ENCODE measurements around the gene MICALL2. TPM values are rescaled to one million over a fixed set of nuclear protein-coding genes. Genes with fewer than 3 reads are reported as not detected.

MICALL2 gene
- total RNA-seq, 4 donors from 2014 or later, result 9.1 to 18.3 (median 14.6) TPM

DNA sequence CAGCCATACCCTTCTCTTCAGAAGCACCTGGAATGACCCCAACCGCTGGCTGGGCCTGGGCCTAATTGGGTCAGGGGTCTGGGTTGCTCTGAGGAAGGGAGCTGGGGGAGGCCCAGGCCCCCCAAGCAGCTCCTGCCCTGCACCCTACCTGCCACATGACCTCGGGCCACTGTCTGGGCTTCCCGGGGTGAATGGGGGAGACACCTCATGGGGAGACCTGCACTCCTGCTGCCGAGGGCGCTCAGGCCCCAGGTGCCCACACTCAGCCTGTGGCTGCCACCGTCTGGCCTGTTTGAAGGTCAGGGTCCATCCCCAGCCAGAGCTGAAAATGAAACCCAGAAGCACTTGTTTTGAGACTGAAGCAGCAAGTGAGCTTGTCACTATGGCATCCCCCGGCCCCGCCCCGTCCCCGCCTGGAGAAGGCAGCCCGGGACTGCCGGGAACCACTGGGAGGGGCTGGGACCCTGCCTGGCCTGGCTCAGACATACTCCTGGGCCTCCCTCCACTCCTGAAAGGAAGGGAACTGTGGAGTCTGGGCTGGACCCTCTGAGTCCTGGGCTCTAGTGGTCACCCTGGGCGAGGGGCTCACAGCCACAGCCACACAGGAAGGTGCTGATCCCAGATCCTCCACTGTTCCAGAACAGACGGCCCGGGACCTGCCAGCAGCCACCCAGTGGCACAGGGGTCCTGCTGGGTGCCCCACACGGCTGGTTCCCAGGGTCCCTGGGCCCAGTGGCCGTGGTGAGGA lies 7.4 kb upstream of the MICALL2 start:
- Histone ChIP-seq H3K4me3 (peak overlapping the region in 1 of 4 donors; percentile 37), H3K4me1 (peaks cover 22 to 49% (median 47%) of the 10 kb centered on the region in 4 donors), H3K27ac (replicated peaks in 1 of 4) (peak overlapping the region; percentile 72 to 88 (median 76)), H3K27me3 (no peaks in the 10 kb centered on the region), H3K36me3 (peaks cover 21 to 38% (median 32%) of the 10 kb centered on the region in 4 donors), H3K9me3 (no peaks in the 10 kb centered on the region)
- TF ChIP-seq POLR2AphosphoS5 (IDR thresholded peaks at IDR 0.05), result peak; percentile 62 to 65
- TF ChIP-seq, protein P1, sequence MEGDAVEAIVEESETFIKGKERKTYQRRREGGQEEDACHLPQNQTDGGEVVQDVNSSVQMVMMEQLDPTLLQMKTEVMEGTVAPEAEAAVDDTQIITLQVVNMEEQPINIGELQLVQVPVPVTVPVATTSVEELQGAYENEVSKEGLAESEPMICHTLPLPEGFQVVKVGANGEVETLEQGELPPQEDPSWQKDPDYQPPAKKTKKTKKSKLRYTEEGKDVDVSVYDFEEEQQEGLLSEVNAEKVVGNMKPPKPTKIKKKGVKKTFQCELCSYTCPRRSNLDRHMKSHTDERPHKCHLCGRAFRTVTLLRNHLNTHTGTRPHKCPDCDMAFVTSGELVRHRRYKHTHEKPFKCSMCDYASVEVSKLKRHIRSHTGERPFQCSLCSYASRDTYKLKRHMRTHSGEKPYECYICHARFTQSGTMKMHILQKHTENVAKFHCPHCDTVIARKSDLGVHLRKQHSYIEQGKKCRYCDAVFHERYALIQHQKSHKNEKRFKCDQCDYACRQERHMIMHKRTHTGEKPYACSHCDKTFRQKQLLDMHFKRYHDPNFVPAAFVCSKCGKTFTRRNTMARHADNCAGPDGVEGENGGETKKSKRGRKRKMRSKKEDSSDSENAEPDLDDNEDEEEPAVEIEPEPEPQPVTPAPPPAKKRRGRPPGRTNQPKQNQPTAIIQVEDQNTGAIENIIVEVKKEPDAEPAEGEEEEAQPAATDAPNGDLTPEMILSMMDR (IDR thresholded peaks at IDR 0.05), result no peak
- DNase-seq (ENCODE audit: extremely low spot score), result peak; percentile 93
- intact Hi-C loops (cut with DNase I), result no loop called here
- 52% methylated on average over 5 of the region's 17 CpGs for WGBS

DNA sequence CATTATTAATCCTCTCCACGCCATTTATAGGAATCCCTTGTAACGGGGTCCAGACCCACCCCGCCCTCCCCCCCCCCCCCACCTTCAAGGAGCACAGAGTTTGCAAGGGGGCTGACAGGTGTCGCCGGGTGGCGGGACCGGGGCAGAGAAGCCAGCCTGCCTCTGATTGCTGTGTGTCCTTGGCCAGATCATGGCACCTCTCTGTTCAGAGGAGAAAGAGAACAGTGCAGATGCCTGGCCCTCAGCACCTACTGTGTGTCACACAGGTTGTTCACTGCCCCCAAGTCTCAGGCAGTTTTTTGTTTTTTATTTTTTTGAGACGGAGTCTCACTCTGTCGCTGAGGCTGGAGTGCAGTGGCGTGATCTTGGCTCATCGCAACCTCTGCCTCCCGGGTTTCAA lies 5.4 kb upstream of the MICALL2 start:
- Histone ChIP-seq H3K36me3 (peaks cover 3 to 18% (median 12%) of the 10 kb centered on the region in 4 donors), H3K4me1 (peaks cover 38 to 69% (median 67%) of the 10 kb centered on the region in 4 donors), H3K27me3 (no peaks in the 10 kb centered on the region), H3K9me3 (no peaks in the 10 kb centered on the region), H3K27ac (replicated peaks in 1 of 4) (no peak overlapping the region), H3K4me3 (no peak overlapping the region)
- DNase-seq (ENCODE audit: extremely low spot score), result no peak
- TF ChIP-seq, protein P1 (IDR thresholded peaks at IDR 0.05), result no peak
- TF ChIP-seq EP300 (IDR thresholded peaks at IDR 0.05), result no peak
- TF ChIP-seq POLR2A (IDR thresholded peaks at IDR 0.05; ENCODE audit: low read depth), result no peak
- no peak for TF ChIP-seq POLR2AphosphoS5 (IDR thresholded peaks at IDR 0.05)
- WGBS, result 64% methylated on average over 12 of the region's 12 CpGs
- intact Hi-C loops (cut with DNase I), result no loop called here

GRCh38 chr7:1463676-1464223 lies 4.5 kb upstream of the MICALL2 start:
- intact Hi-C loops (cut with DNase I), result no loop called here
- WGBS, result 63% methylated on average over 18 of the region's 18 CpGs
- Histone ChIP-seq H3K4me1 (peaks cover 38 to 74% (median 71%) of the 10 kb centered on the region in 4 donors), H3K36me3 (peaks cover 0 to 8% (median 4%) of the 10 kb centered on the region in 4 donors), H3K4me3 (no peak overlapping the region), H3K27me3 (no peaks in the 10 kb centered on the region), H3K9me3 (no peaks in the 10 kb centered on the region), H3K27ac (replicated peaks in 1 of 4) (no peak overlapping the region)
- DNase-seq (ENCODE audit: extremely low spot score), result no peak
- TF ChIP-seq POLR2AphosphoS5 (IDR thresholded peaks at IDR 0.05), result no peak
- TF ChIP-seq, protein P1 (IDR thresholded peaks at IDR 0.05), result no peak
- no peak for TF ChIP-seq POLR2A (IDR thresholded peaks at IDR 0.05; ENCODE audit: low read depth)
- TF ChIP-seq EP300 (IDR thresholded peaks at IDR 0.05), result no peak

DNA sequence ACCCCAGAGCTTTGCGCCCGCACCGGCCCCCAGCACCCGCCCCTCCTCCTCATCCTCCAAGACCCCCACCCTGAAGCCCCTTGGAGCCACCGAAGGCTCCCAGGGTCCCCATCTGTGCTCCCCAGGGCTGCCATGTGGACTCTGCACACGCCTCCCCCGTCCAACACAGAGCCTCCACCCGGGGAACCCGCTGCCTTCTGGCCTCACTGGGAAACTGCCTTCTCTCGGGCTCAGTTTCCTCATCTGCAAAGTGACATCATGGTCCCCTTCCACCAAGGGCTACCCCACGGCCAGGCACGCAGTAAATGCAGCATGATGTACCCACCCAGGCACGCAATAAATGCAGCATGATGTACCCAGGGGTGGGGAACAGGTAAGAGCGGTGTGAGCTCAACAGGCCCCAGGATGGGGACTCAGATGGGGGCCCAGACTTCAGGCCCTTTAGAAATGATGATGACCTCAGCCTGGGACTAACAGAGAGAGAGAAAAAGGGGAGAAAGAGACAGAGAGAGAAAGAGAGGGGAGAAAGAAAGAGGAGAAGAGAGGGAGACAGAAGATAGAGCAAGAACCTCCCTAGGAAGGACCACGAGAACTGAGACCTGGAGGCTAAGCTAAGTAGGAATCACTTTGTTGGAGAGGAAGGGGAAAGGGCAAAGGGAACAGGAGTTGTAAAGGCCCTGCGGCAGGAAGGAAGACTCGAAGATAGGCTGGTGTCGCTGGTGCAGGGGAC lies 2.5 kb upstream of the MICALL2 start:
- Histone ChIP-seq H3K9me3 (no peaks in the 10 kb centered on the region), H3K4me3 (peak overlapping the region in 2 of 4 donors; percentile 73 to 74), H3K27ac (replicated peaks in 1 of 4) (peak overlapping the region; percentile 82 to 91 (median 88)), H3K36me3 (no peaks in the 10 kb centered on the region), H3K27me3 (no peaks in the 10 kb centered on the region), H3K4me1 (peaks cover 45 to 84% (median 83%) of the 10 kb centered on the region in 4 donors)
- intact Hi-C loops (cut with DNase I), result no loop called here
- WGBS, result 72% methylated on average over 18 of the region's 18 CpGs
- TF ChIP-seq POLR2A (IDR thresholded peaks at IDR 0.05; ENCODE audit: low read depth) (no peak), POLR2AphosphoS5 (IDR thresholded peaks at IDR 0.05) (no peak), EP300 (IDR thresholded peaks at IDR 0.05) (no peak)
- TF ChIP-seq, protein P1 (IDR thresholded peaks at IDR 0.05), result no peak
- no peak for DNase-seq (ENCODE audit: extremely low spot score)
